Endothelial cell of umbilical vein (primary cell): ENCODE results near the gene PTPRO. TPM values are rescaled to one million over a fixed set of nuclear protein-coding genes. Genes with fewer than 3 reads are reported as not detected.

ENCODE experiments used
- BruUV-seq: library from RNA; stranded (reverse); fragments of 400-500 nt; replicated peaks from 2 replicates; lab custom pipeline; 2021; lab: Mats Ljungman, UMichigan
- CTCF ChIA-PET: fragments of 300-600, 350-600 bp; sonication (Branson Sonifier 250); formaldehyde crosslinking; loops from one replicate; lab custom pipeline; 2021; ENCODE audit warnings: antibody characterized with exemption, inconsistent platforms; lab: Charles Lee
- POLR2A ChIA-PET: fragments of 300-600, 350-600 bp; sonication (Branson Sonifier 250); formaldehyde crosslinking; loops from one replicate; lab custom pipeline; 2021; ENCODE audit warnings: antibody characterized with exemption, inconsistent platforms; lab: Charles Lee
- DNase-seq: peaks from one replicate; pipeline ENCODE4 v3.0.0-alpha.2; 2011; ENCODE audit warnings: low read depth, low spot score
- FAIRE-seq: peaks from 2 replicates; lab custom pipeline; 2011; peaks lifted over from hg19 to GRCh38; lab: Jason Lieb, UNC
- H2AFZ ChIP-seq: 2 replicates; pipeline ENCODE4 v1.6.0; 2012; ENCODE audit warnings: low read depth, low read length, control low read depth, inconsistent platforms
- H3K27ac ChIP-seq: 2 replicates; pipeline ENCODE4 v1.5.1; 2011; ENCODE audit warnings: low read depth, mild to moderate bottlenecking, control low read depth, low read length, moderate library complexity; ENCODE audit not compliant: insufficient read depth
- H3K27me3 ChIP-seq, 2 experiments: 2 replicates each; pipeline versions ENCODE4 v1.6.0 to v1.6.1; 2011; ENCODE audit warnings: low read length in 2 of 2, mixed read lengths in 1 of 2; ENCODE audit not compliant: control insufficient read depth in 2 of 2, insufficient read depth in 2 of 2
- H3K36me3 ChIP-seq, 2 experiments: 2 replicates in 1 of 2; 3 replicates in 1 of 2; pipeline ENCODE4 v1.5.1; 2011; ENCODE audit warnings: low read length in 2 of 2, mild to moderate bottlenecking in 1 of 2, moderate library complexity in 1 of 2; ENCODE audit not compliant: control insufficient read depth in 2 of 2, insufficient read depth in 2 of 2; ENCODE audit errors: extremely low read depth in 1 of 2
- H3K4me1 ChIP-seq: 3 replicates; pipeline ENCODE4 v1.5.1; 2011; ENCODE audit warnings: mild to moderate bottlenecking, low read length; ENCODE audit not compliant: control insufficient read depth, insufficient read depth; ENCODE audit errors: extremely low read depth
- H3K4me2 ChIP-seq: 2 replicates; pipeline ENCODE4 v1.6.1; 2011; ENCODE audit warnings: low read length, control low read depth, mixed read lengths; ENCODE audit not compliant: insufficient read depth
- H3K4me3 ChIP-seq, 3 experiments: fragments of 200-600 bp in 1 of 3; sonication (generic), shearing (Covaris generic) in 1 of 3; replicated peaks in 1 of 3; 2 replicates each; pipeline ENCODE4 v1.5.1; 2011 to 2016; ENCODE audit warnings: control low read depth in 3 of 3, low read length in 3 of 3, mild to moderate bottlenecking in 2 of 3, inconsistent platforms in 1 of 3, low read depth in 1 of 3, moderate library complexity in 1 of 3; ENCODE audit not compliant: insufficient read depth in 1 of 3
- H3K79me2 ChIP-seq: 2 replicates; pipeline ENCODE4 v1.6.0; 2012; ENCODE audit warnings: low read length, inconsistent platforms; ENCODE audit not compliant: control insufficient read depth, insufficient read depth
- H3K9ac ChIP-seq: replicated peaks from 2 replicates; pipeline ENCODE3; 2011; ENCODE audit warnings: low read length, control low read depth; ENCODE audit not compliant: insufficient read depth; ENCODE audit errors: extremely low read depth
- H3K9me1 ChIP-seq: replicated peaks from 3 replicates; pipeline ENCODE4 v1.6.0; 2011; ENCODE audit warnings: mild to moderate bottlenecking, low read length; ENCODE audit not compliant: control insufficient read depth, insufficient read depth; ENCODE audit errors: extremely low read depth
- H3K9me3 ChIP-seq: replicated peaks from 2 replicates; pipeline ENCODE4 v1.5.1; 2012; ENCODE audit warnings: low read length, inconsistent platforms; ENCODE audit not compliant: control insufficient read depth, insufficient read depth
- H4K20me1 ChIP-seq: replicated peaks from 2 replicates; pipeline ENCODE3; 2011; ENCODE audit warnings: mild to moderate bottlenecking, low read length; ENCODE audit not compliant: control insufficient read depth, insufficient read depth; ENCODE audit errors: extremely low read depth
- EZH2 ChIP-seq: IDR thresholded peaks from 2 replicates; pipeline ENCODE4 v1.6.1; 2012; ENCODE audit warnings: borderline replicate concordance, low read depth, mild to moderate bottlenecking, moderate library complexity, low read length, inconsistent platforms; ENCODE audit not compliant: severe bottlenecking
- FOS ChIP-seq: IDR thresholded peaks from 2 replicates; pipeline ENCODE4 v1.6.1; 2011; ENCODE audit warnings: mild to moderate bottlenecking, low read length, moderate library complexity, borderline replicate concordance; ENCODE audit not compliant: insufficient read depth
- GATA2 ChIP-seq: IDR thresholded peaks from 2 replicates; pipeline ENCODE4 v1.7.0; 2011; ENCODE audit warnings: low read depth, mild to moderate bottlenecking, moderate library complexity, mixed read lengths, low read length; ENCODE audit not compliant: insufficient read length, insufficient read depth
- JUN ChIP-seq: IDR thresholded peaks from 2 replicates; pipeline ENCODE4 v1.6.1; 2011; ENCODE audit warnings: borderline replicate concordance, low read depth; ENCODE audit not compliant: insufficient read length, insufficient read depth
- POLR2A ChIP-seq: IDR thresholded peaks from 2 replicates; pipeline ENCODE4 v1.6.1; 2012; ENCODE audit warnings: low read depth, mild to moderate bottlenecking, control low read depth, low read length
- POLR2AphosphoS5 ChIP-seq: IDR thresholded peaks from 2 replicates; pipeline ENCODE4 v1.6.1; 2012; ENCODE audit warnings: low read depth, mild to moderate bottlenecking, control low read depth, low read length, moderate library complexity; ENCODE audit not compliant: insufficient read depth
- dilution Hi-C: fragments of 300-500 bp; cut with MboI; formaldehyde crosslinking; loops from one replicate; pipeline ENCODE4 v1.15.0; 2019; ENCODE audit warnings: low sequenced_read_pairs; ENCODE audit not compliant: extremely low pct_ligation_motif_present
- intact Hi-C: fragments of 100-400 bp; cut with micrococcal nuclease; formaldehyde crosslinking; loops from one replicate; pipeline ENCODE4 v1.10.0; 2022
- polyA plus RNA-seq, 4 experiments: library from polyadenylated mRNA; depleted of rRNA in 3 of 4; stranded (reverse) in 3 of 4; unstranded in 1 of 4; fragments of >200 nt; gene quantifications; 2 replicates each; pipeline versions ENCODE4 v1.2.1 to v1.2.3, GENCODE V29; 2011 to 2012; ENCODE audit warnings: missing spikeins in 1 of 4
- total RNA-seq: library from RNA; stranded (reverse); gene quantifications from 2 replicates; pipeline ENCODE4 v1.2.3, GENCODE V29; 2021
- TF ChIP-seq, protein P1 (sequence below): IDR thresholded peaks from 2 replicates; pipeline ENCODE4 v1.6.1; 2011; ENCODE audit not compliant: insufficient read depth, insufficient read length
- TF ChIP-seq, protein P2 (sequence below), 2 donors: IDR thresholded peaks; 1 replicate in 1 of 2; 2 replicates in 1 of 2; pipeline ENCODE4 v1.5.1; 2011; ENCODE audit warnings: low read length in 2 of 2, mild to moderate bottlenecking in 2 of 2, moderate library complexity in 2 of 2, control low read depth in 1 of 2, inconsistent platforms in 1 of 2, low read depth in 1 of 2; ENCODE audit not compliant: insufficient read depth in 1 of 2; ENCODE audit errors: extremely low read depth in 1 of 2

Gene PTPRO
- total and polyA plus RNA-seq, 2 donors (not counting 3 experiments of a cell fraction or from before 2014, with no cell fraction given) = not detected

DNA sequence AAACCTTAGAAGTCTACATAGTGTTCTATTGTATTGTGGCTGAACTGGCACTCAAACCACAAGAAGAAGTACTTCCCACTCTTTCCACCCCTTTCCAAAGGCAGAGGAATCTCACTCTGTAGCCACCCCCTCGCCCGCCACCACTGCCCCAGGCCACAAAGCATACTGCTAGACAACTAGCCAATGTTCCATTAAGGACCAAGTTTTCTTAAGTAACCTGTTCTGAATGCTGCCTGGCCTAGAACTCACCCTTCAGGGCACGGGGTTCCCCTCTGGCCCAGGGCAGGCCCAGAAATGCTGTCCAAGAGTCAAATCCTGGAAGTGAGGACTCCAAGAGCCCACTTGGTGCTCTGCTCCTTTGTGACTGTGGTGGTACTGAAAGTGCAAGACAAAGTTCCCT lies 15.7 kb upstream of the PTPRO start:
- ChIA-PET POLR2A (no interaction called here), CTCF (interaction anchor here (1.1 to 1.6 kb wide), 3 partner anchors 26 to 118 kb away, joined by 3 read pairs; no protein-coding TSS in a partner anchor)
- no peak overlapping the region for H2AFZ ChIP-seq
- H3K36me3 ChIP-seq = no peaks in the 10 kb centered on the region
- BruUV-seq = no TSS peak
- H4K20me1 ChIP-seq = no peaks in the 10 kb centered on the region
- H3K27ac ChIP-seq = no peak overlapping the region
- H3K9me1 ChIP-seq = no peaks in the 10 kb centered on the region
- no peaks in the 10 kb centered on the region for H3K27me3 ChIP-seq
- DNase-seq (no peak), FAIRE-seq (no peak)
- H3K9me3 ChIP-seq = no peaks in the 10 kb centered on the region
- H3K4me2 ChIP-seq = no peak overlapping the region
- dilution Hi-C loops = no loop called here
- no peaks in the 10 kb centered on the region for H3K79me2 ChIP-seq
- intact Hi-C loops = no loop called here
- no peak overlapping the region for H3K9ac ChIP-seq
- no peaks in the 10 kb centered on the region for H3K4me1 ChIP-seq
- TF ChIP-seq, protein P1, sequence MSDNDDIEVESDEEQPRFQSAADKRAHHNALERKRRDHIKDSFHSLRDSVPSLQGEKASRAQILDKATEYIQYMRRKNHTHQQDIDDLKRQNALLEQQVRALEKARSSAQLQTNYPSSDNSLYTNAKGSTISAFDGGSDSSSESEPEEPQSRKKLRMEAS = no peak
- TF ChIP-seq, protein P2, sequence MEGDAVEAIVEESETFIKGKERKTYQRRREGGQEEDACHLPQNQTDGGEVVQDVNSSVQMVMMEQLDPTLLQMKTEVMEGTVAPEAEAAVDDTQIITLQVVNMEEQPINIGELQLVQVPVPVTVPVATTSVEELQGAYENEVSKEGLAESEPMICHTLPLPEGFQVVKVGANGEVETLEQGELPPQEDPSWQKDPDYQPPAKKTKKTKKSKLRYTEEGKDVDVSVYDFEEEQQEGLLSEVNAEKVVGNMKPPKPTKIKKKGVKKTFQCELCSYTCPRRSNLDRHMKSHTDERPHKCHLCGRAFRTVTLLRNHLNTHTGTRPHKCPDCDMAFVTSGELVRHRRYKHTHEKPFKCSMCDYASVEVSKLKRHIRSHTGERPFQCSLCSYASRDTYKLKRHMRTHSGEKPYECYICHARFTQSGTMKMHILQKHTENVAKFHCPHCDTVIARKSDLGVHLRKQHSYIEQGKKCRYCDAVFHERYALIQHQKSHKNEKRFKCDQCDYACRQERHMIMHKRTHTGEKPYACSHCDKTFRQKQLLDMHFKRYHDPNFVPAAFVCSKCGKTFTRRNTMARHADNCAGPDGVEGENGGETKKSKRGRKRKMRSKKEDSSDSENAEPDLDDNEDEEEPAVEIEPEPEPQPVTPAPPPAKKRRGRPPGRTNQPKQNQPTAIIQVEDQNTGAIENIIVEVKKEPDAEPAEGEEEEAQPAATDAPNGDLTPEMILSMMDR (IDR thresholded peaks at IDR 0.05; ENCODE audit: extremely low read depth in 1 of 2, insufficient read depth in 1 of 2, low read depth in 1 of 2, low read length in 2 of 2) = no peak
- no peak for TF ChIP-seq EZH2
- no peak for TF ChIP-seq GATA2
- TF ChIP-seq FOS = no peak
- no peak for TF ChIP-seq POLR2A
- no peak for TF ChIP-seq POLR2AphosphoS5
- no peak for TF ChIP-seq JUN
- no peak overlapping the region for H3K4me3 ChIP-seq
